Activated B cell treated with CpG ODN at 0.5 μM for 24 hours (primary cell): ENCODE data around the gene LARP6. TPM values are rescaled to one million over a fixed set of nuclear protein-coding genes. Genes with fewer than 3 reads are reported as not detected.

Source experiments
- ATAC-seq: fragments of 200-7000 bp; cut with Tn5 transposase; one replicate; pipeline ENCODE4 v1.10.0; 2021; ENCODE audit warnings: low read depth, mild to moderate bottlenecking, moderate library complexity
- CTCF ChIA-PET: fragments of 350-600 bp; sonication (Branson Sonifier 250); formaldehyde crosslinking; loops from one replicate; lab custom pipeline; 2021; ENCODE audit warnings: antibody characterized with exemption; lab: Charles Lee
- POLR2A ChIA-PET: fragments of 350-600 bp; sonication (Branson Sonifier 250); formaldehyde crosslinking; loops from one replicate; lab custom pipeline; 2021; ENCODE audit warnings: antibody characterized with exemption; lab: Charles Lee
- DNase-seq: peaks from one replicate; pipeline ENCODE4 v3.0.0; 2022
- H3K27ac Mint-ChIP-seq: one replicate; pipeline ENCODE4 v1.8.0; 2020; ENCODE audit warnings: mixed read lengths
- H3K27me3 Mint-ChIP-seq: one replicate; pipeline ENCODE4 v1.8.0; 2021; ENCODE audit warnings: mixed read lengths
- H3K36me3 Mint-ChIP-seq: one replicate; pipeline ENCODE4 v1.8.0; 2021; ENCODE audit warnings: low read depth, mixed read lengths
- H3K4me1 Mint-ChIP-seq: one replicate; pipeline ENCODE4 v1.8.0; 2021; ENCODE audit warnings: mixed read lengths
- H3K4me3 Mint-ChIP-seq: one replicate; pipeline ENCODE4 v1.8.0; 2020; ENCODE audit warnings: mild to moderate bottlenecking, mixed read lengths
- H3K9me3 Mint-ChIP-seq: one replicate; pipeline ENCODE4 v1.8.0; 2020; ENCODE audit warnings: mixed read lengths
- CTCF ChIP-seq: fragments of 200-600 bp; IDR thresholded peaks from one replicate; pipeline ENCODE4 v1.8.0; 2022; ENCODE audit warnings: antibody characterized with exemption, mild to moderate bottlenecking
- intact Hi-C: fragments of 100-400 bp; cut with micrococcal nuclease; formaldehyde crosslinking; loops from one replicate; pipeline ENCODE4 v1.15.1; 2024
- total RNA-seq: library from RNA; stranded (reverse); gene quantifications from 2 replicates; pipeline ENCODE4 v1.2.3, GENCODE V29; 2022

Gene LARP6
- total RNA-seq, result not detected in 2 replicates

GRCh38 chr15:70853973-70854665, at the start of gene LARP6:
TSS of gene LARP6 (minus strand) at chr15:70854157. CDS start at chr15:70854088, 69 bp downstream.
- H3K4me3 Mint-ChIP-seq, result peak within 1 kb of the TSS; percentile 78
- H3K27me3 Mint-ChIP-seq, result peaks cover 52% of the 10 kb centered on the region
- ATAC-seq, result peak; percentile 70
- ChIA-PET POLR2A (no interaction called here), CTCF (no interaction called here)
- intact Hi-C loops, result no loop called here
- no peaks in the 10 kb centered on the region for H3K36me3 Mint-ChIP-seq
- no peak within 1 kb of the TSS for H3K27ac Mint-ChIP-seq
- DNase-seq, result peak; percentile 18
- H3K4me1 Mint-ChIP-seq, result peaks cover 11% of the 10 kb centered on the region
- no peak for TF ChIP-seq CTCF
- no peaks in the 10 kb centered on the region for H3K9me3 Mint-ChIP-seq

GRCh38 chr15:70902107-70902506, 48.1 kb upstream of the LARP6 start:
- POLR2A ChIA-PET, result no interaction called here
- CTCF ChIA-PET, result no interaction called here
- ATAC-seq, result no peak

GRCh38 chr15:70892912-70893560, 39.1 kb upstream of the LARP6 start:
- TF ChIP-seq CTCF, result no peak
- ATAC-seq, result no peak
- H3K4me3 Mint-ChIP-seq, result peak overlapping the region; percentile 93
- H3K27ac Mint-ChIP-seq, result peak overlapping the region; percentile 77
- ChIA-PET POLR2A (no interaction called here), CTCF (no interaction called here)
- intact Hi-C loops, result loop anchor here (2.0 kb wide), 1 partner anchor 1732 kb away; the partner anchor contains the start of gene GLCE
- no peak for DNase-seq
- H3K27me3 Mint-ChIP-seq, result peaks cover 11% of the 10 kb centered on the region
- H3K4me1 Mint-ChIP-seq, result peaks cover 21% of the 10 kb centered on the region
- H3K9me3 Mint-ChIP-seq, result no peaks in the 10 kb centered on the region
- peaks cover 5% of the 10 kb centered on the region for H3K36me3 Mint-ChIP-seq

More at GRCh38 chr15:70902107-70902506, 48.1 kb upstream of the LARP6 start:
- Mint-ChIP-seq H3K9me3 (peaks cover 2% of the 10 kb centered on the region), H3K36me3 (no peaks in the 10 kb centered on the region), H3K4me1 (no peaks in the 10 kb centered on the region), H3K4me3 (no peak overlapping the region), H3K27me3 (peaks cover 3% of the 10 kb centered on the region), H3K27ac (no peak overlapping the region)
- no peak for DNase-seq
- TF ChIP-seq CTCF, result no peak
- intact Hi-C loops, result no loop called here

- H3K27me3 Mint-ChIP-seq, result peaks cover 11% of the 10 kb centered on the region
- ATAC-seq, result peak; percentile 73
- peak within 1 kb of the TSS; percentile 93 for H3K4me3 Mint-ChIP-seq
- H3K27ac Mint-ChIP-seq, result peak within 1 kb of the TSS; percentile 77
- peaks cover 21% of the 10 kb centered on the region for H3K4me1 Mint-ChIP-seq
- intact Hi-C loops, result loop anchor here (2.0 kb wide), 1 partner anchor 1731 kb away; the partner anchor contains the start of gene GLCE
- peaks cover 5% of the 10 kb centered on the region for H3K36me3 Mint-ChIP-seq
- peak; percentile 26 for DNase-seq
- ChIA-PET POLR2A (no interaction called here), CTCF (no interaction called here)
- no peaks in the 10 kb centered on the region for H3K9me3 Mint-ChIP-seq
- no peak for TF ChIP-seq CTCF
Measured at GRCh38 chr15:70892002-70892911, 38.3 kb upstream of the LARP6 start, which contains the start of the genes LRRC49 and THAP10. TSS of gene LRRC49 (plus strand) at chr15:70892826. CDS start at chr15:70892895, 69 bp downstream. TSS of gene THAP10 (minus strand) at chr15:70892433. CDS start at chr15:70892272, 161 bp downstream.
